ENCODE data around the gene OR52A5. TPM values are rescaled to one million over a fixed set of nuclear protein-coding genes. Genes with fewer than 3 reads are reported as not detected.

OR52A5 gene
- total RNA-seq, 1 experiment from 2014 or later = not detected

DNA sequence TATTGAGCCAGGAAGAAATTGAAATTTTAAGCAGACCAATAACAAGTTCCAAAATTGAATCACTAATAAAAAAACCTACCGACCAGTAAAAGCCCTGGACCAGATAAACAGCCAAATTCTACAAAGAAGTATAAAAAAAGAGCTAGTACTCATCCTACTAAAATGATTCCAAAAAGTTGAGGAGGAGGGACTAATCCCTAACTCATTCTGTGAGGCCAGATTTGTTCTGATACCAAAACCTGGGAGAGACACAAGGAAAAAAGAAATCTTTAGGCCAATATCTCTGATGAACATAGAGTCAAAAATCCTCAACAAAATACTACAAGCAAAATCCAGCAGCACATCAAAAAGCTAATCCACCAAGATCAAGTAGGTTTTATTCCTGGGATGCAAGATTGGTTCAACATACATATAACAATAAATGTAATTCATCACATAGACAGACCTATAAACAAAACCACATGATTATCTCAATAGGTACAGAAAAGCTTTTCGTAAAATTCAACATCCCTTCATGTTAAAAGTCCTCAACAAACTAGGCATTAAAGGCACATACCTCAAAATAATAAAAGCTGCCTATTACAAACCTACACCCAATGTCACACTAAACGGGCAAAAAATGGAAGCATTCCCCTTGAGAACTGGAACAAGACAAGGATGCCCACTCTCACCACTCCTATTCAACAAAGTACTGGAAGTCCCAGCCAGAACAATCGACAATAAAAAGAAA lies 13.1 kb downstream of the OR52A5 start:
- DNase-seq (ENCODE audit: low read depth) = no peak
- in situ Hi-C loops (cut with HindIII; ENCODE audit: low pct_unique_long_range_greater_than_20kb, low sequenced_read_pairs) = no loop called here

GRCh38 chr11:5123802-5124521 lies 14.2 kb downstream of the OR52A5 start:
- peak; percentile 35 for DNase-seq (ENCODE audit: low read depth)
- in situ Hi-C loops (cut with HindIII; ENCODE audit: low pct_unique_long_range_greater_than_20kb, low sequenced_read_pairs) = no loop called here

DNA sequence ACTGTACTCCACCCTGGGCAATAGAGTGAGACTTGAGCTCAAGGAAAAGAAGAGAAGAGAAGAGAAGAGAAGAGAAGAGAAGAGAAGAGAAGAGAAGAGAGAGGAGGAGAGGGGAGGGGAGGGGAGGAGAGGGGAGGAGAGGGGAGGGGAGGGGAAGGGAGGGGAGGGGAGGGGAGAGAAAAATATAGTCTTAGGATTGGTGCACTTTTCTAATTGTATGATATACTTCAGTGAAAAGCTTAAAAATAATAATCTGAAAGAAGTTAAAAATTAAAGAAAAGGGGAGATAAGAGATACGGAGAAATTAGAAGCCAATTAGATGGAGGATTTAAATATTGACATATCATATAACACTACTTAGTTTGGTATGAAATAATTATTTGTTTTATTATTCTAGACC lies 19.3 kb downstream of the OR52A5 start:
- in situ Hi-C loops (cut with HindIII; ENCODE audit: low pct_unique_long_range_greater_than_20kb, low sequenced_read_pairs) = no loop called here
- no peak for DNase-seq (ENCODE audit: low read depth)

DNA sequence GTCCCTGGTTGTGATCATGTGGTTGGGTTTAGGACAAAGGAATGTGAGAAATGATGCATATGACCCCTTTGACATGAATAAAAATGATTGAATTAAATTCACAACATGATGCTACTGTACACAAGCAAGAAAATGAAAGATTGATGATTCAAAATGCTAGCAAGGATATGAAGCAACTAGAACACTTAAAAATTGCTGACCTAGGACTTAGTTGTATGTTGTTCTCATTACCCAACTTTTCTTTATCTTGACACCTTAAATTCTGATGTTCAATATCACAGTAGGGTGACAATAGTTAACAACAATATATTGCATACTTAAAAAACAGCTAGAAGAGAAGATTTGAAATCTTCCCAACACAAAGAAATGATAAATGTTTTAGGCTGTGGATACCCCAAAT lies 20.6 kb downstream of the OR52A5 start:
- in situ Hi-C loops (cut with HindIII; ENCODE audit: low pct_unique_long_range_greater_than_20kb, low sequenced_read_pairs) = no loop called here
- DNase-seq (ENCODE audit: low read depth) = no peak

DNA sequence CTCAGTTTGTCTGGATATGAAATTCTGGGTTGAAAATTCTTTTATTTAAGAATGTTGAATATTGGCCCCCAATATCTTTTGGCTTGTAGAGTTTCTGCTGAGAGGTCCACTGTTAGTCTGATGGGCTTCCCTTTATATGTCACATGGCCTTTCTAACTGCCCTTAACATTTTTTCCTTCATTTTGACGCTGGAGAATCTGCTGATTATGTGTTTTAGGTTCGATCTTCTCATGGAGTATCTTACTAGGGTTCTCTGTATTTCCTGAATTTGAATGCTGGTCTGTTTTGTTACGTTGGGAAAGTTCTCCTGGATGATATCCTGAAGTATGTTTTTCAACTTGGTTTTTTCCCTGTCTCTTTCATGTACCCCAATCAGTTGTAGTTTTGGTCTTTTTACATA lies 22.8 kb downstream of the OR52A5 start:
- DNase-seq (ENCODE audit: low read depth) = no peak
- in situ Hi-C loops (cut with HindIII; ENCODE audit: low pct_unique_long_range_greater_than_20kb, low sequenced_read_pairs) = no loop called here

DNA sequence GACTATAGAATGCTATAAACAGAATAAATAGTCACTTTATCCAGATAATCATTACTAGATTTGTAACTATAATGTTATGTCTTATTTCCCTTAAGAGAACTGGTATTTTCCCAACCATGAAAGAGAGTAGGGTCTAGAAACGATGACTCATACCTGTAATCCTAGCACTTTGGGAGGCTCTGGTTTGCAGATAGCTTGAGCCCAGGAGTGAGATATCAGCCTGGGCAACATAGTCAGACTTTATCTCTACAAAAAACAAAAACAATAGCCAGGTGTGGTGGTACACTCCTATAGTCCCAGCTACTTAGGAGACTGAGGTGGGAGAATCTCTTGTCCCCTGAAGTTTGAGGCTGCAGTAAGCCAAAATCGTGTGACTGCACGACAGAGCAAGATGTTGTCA lies 30.9 kb downstream of the OR52A5 start:
- no peak for DNase-seq (ENCODE audit: low read depth)
- in situ Hi-C loops (cut with HindIII; ENCODE audit: low pct_unique_long_range_greater_than_20kb, low sequenced_read_pairs) = no loop called here

DNA sequence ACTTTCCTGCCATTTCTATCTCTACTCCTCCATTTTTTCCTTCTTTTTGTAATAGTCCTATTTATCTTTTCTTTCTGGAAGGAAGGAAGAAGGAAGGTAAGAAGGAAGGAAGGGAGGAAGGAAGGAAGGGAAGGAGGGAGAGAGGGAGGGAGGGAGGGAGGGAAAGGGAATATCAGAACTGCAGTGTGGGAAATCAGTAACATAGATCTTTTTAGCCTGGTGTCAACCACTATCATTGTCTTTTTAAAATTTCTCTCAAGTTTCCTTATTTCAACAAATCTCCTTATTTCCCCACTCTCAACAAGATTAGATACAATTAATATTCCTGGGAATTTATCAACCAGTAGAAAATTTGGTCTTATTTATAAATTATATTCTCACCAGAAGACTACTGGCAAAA lies 35.1 kb downstream of the OR52A5 start:
- in situ Hi-C loops (cut with HindIII; ENCODE audit: low pct_unique_long_range_greater_than_20kb, low sequenced_read_pairs) = no loop called here
- DNase-seq (ENCODE audit: low read depth) = no peak

DNA sequence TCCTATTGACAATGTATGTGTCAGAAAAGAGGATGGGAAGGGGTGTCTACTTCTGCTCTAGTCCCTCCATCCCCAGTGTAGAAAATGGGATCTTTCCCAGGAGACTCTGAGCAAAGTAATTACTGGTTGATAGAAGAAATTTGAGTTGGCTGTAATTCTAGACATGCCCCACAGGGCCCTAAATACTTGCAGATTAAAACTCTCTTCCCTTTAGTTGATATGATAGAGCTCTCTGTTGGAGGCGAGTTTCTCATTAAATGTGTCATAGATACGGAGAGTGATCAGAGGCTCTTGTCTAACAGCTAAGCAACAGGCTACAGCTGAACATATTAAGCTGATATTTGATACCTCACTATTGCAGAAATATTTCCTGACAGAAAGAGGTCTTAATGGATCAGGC lies 35.9 kb downstream of the OR52A5 start:
- DNase-seq (ENCODE audit: low read depth) = no peak
- in situ Hi-C loops (cut with HindIII; ENCODE audit: low pct_unique_long_range_greater_than_20kb, low sequenced_read_pairs) = no loop called here

DNA sequence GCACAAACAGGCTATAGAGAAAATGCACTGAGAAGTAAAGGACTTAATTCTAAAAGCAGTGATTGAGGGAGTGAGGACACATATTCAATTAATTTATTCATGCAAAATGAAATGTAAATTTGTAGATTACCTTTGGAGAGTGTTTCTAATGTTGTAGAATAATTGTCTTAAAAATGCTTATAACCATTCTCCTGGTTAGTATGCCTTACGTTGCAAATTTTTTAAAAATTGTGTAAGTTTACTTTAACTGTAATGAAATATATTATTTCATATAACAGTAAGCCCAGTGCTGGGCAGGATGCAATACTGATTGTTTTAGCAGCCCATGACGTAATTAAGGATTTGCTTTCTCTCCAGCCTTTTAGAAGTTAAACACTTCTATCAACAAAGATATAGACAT lies 42.1 kb downstream of the OR52A5 start:
- in situ Hi-C loops (cut with HindIII; ENCODE audit: low pct_unique_long_range_greater_than_20kb, low sequenced_read_pairs) = no loop called here
- DNase-seq (ENCODE audit: low read depth) = no peak

DNA sequence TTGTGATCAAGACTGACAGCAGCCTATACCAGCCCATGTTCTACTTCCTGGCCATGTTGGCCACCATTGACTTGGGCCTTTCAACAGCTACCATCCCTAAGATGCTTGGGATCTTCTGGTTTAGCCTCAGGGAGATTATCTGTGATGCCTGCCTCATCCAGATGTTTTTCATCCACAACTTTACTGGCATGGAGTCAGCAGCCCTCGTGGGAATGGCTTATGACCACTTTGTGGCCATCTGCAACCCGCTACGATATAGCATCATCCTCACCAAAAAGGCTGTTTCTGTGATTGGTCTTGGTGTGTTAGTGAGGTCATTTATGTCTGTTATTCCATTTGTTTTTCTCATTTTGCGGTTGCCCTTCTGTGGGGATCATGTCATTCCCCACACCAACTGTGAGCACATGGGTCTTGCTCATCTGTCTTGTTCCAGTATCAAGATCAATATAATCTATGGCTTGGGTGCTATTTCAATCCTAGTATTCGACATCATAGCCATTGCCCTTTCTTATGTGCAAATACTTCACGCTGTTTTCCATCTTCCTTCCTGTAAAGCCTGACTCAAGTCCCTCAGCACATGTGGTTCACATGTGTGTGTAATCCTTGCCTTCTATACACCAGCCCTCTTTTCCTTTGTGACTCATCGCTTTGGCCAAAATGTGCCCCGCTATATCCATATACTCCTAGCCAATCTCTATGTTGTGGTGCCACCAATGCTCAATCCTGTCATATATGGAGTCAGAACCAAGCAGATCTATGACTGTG lies 45.2 kb downstream of the OR52A5 start:
- in situ Hi-C loops (cut with HindIII; ENCODE audit: low pct_unique_long_range_greater_than_20kb, low sequenced_read_pairs) = no loop called here
- no peak for DNase-seq (ENCODE audit: low read depth)

GRCh38 chr11:5090668-5091067 lies 47.5 kb downstream of the OR52A5 start:
- in situ Hi-C loops (cut with HindIII; ENCODE audit: low pct_unique_long_range_greater_than_20kb, low sequenced_read_pairs) = no loop called here
- no peak for DNase-seq (ENCODE audit: low read depth)

GRCh38 chr11:5088556-5088955 lies 49.6 kb downstream of the OR52A5 start:
- no peak for DNase-seq (ENCODE audit: low read depth)

GRCh38 chr11:5083602-5084001 lies 54.6 kb downstream of the OR52A5 start:
- DNase-seq (ENCODE audit: low read depth) = no peak
- in situ Hi-C loops (cut with HindIII; ENCODE audit: low pct_unique_long_range_greater_than_20kb, low sequenced_read_pairs) = no loop called here

More at GRCh38 chr11:5088556-5088955, 49.6 kb downstream of the OR52A5 start:
- in situ Hi-C loops (cut with HindIII; ENCODE audit: low pct_unique_long_range_greater_than_20kb, low sequenced_read_pairs) = no loop called here

GRCh38 chr11:5081405-5081804 lies 56.8 kb downstream of the OR52A5 start:
- in situ Hi-C loops (cut with HindIII; ENCODE audit: low pct_unique_long_range_greater_than_20kb, low sequenced_read_pairs) = no loop called here

More at GRCh38 chr11:5081405-5081804, 56.8 kb downstream of the OR52A5 start:
- DNase-seq (ENCODE audit: low read depth) = no peak

Other genes with a start within 250 kb of the OR52A5 start
- not detected in 2 replicates for gene OR51A7, start 234.6 kb downstream of the OR52A5 start, total RNA-seq (2014; rRNA removed; shearing (Covaris generic); ENCODE audit: low replicate concordance)
- gene OR51G2, start 219.0 kb downstream of the OR52A5 start, total RNA-seq (2014; rRNA removed; shearing (Covaris generic); ENCODE audit: low replicate concordance) = not detected in 2 replicates
- gene OR51G1, start 214.0 kb downstream of the OR52A5 start, total RNA-seq (2014; rRNA removed; shearing (Covaris generic); ENCODE audit: low replicate concordance) = not detected in 2 replicates
- gene OR51A4, start 190.8 kb downstream of the OR52A5 start, total RNA-seq (2014; rRNA removed; shearing (Covaris generic); ENCODE audit: low replicate concordance) = not detected in 2 replicates
- gene OR51A2, start 182.6 kb downstream of the OR52A5 start, total RNA-seq (2014; rRNA removed; shearing (Covaris generic); ENCODE audit: low replicate concordance) = not detected in 2 replicates
- not detected in 2 replicates for gene OR51L1, start 143.5 kb downstream of the OR52A5 start, total RNA-seq (2014; rRNA removed; shearing (Covaris generic); ENCODE audit: low replicate concordance)
- not detected in 2 replicates for gene OR52J3, start 91.8 kb downstream of the OR52A5 start, total RNA-seq (2014; rRNA removed; shearing (Covaris generic); ENCODE audit: low replicate concordance)
- not detected in 2 replicates for gene OR52E2, start 78.7 kb downstream of the OR52A5 start, total RNA-seq (2014; rRNA removed; shearing (Covaris generic); ENCODE audit: low replicate concordance)
- gene OR52E1, start 68.8 kb downstream of the OR52A5 start, total RNA-seq (2014; rRNA removed; shearing (Covaris generic); ENCODE audit: low replicate concordance) = not detected in 2 replicates
- not detected in 2 replicates for gene OR52A1, start 16.4 kb upstream of the OR52A5 start, total RNA-seq (2014; rRNA removed; shearing (Covaris generic); ENCODE audit: low replicate concordance)
- gene OR51V1, start 62.3 kb upstream of the OR52A5 start, total RNA-seq (2014; rRNA removed; shearing (Covaris generic); ENCODE audit: low replicate concordance) = not detected in 2 replicates
- gene HBB, start 88.7 kb upstream of the OR52A5 start, total RNA-seq (2014; rRNA removed; shearing (Covaris generic); ENCODE audit: low replicate concordance) = not detected in 2 replicates
- gene HBD, start 96.1 kb upstream of the OR52A5 start, total RNA-seq (2014; rRNA removed; shearing (Covaris generic); ENCODE audit: low replicate concordance) = not detected in 2 replicates
- not detected in 2 replicates for gene HBG1, start 111.5 kb upstream of the OR52A5 start, total RNA-seq (2014; rRNA removed; shearing (Covaris generic); ENCODE audit: low replicate concordance)
- gene HBG2, start 116.4 kb upstream of the OR52A5 start, total RNA-seq (2014; rRNA removed; shearing (Covaris generic); ENCODE audit: low replicate concordance) = not detected in 2 replicates
- gene HBE1, start 131.6 kb upstream of the OR52A5 start, total RNA-seq (2014; rRNA removed; shearing (Covaris generic); ENCODE audit: low replicate concordance) = not detected in 2 replicates
- not detected in 2 replicates for gene OR51B4, start 163.6 kb upstream of the OR52A5 start, total RNA-seq (2014; rRNA removed; shearing (Covaris generic); ENCODE audit: low replicate concordance)
- gene OR51B2, start 185.9 kb upstream of the OR52A5 start, total RNA-seq (2014; rRNA removed; shearing (Covaris generic); ENCODE audit: low replicate concordance) = not detected in 2 replicates
- not detected in 2 replicates for gene OR51B5, start 205.2 kb upstream of the OR52A5 start, total RNA-seq (2014; rRNA removed; shearing (Covaris generic); ENCODE audit: low replicate concordance)
- gene OR51B6, start 213.2 kb upstream of the OR52A5 start, total RNA-seq (2014; rRNA removed; shearing (Covaris generic); ENCODE audit: low replicate concordance) = not detected in 2 replicates
- not detected in 2 replicates for gene OR51M1, start 245.5 kb upstream of the OR52A5 start, total RNA-seq (2014; rRNA removed; shearing (Covaris generic); ENCODE audit: low replicate concordance)